ENCODE measurements around the gene MRPL42. TPM values are rescaled to one million over a fixed set of nuclear protein-coding genes. Genes with fewer than 3 reads are reported as not detected.
"Not testable (repeated sequence)": the region's sequence is repeated elsewhere in the genome, so short reads cannot be mapped to it uniquely, and the experiment has no call there.

MRPL42 gene
- polyA plus RNA-seq, 2 donors = 24.6 to 33.4 TPM

DNA sequence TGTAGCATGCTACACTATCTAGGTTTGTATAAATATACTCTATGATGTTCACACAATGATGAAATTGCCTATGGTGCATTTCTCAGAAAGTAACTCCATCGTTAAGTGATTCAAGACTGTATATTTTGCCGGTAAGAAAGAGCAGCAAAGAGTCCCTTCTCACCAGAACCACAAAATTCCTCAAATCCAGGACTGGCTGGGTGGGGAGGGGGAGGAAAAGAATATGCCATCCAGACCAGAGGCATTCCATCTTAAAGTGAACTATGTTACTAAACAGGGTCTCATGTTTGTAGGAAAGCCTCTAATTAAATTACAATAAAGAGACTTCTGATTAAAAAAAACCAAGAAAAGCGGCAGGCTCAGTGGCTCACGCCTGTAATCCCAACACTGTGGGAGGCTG lies 37.0 kb upstream of the MRPL42 start:
- Histone ChIP-seq H3K36me3 (ENCODE audit: control insufficient read depth in 2 of 2, insufficient read depth in 2 of 2, low read length in 1 of 2) (no peaks in the 10 kb centered on the region), H3K4me3 (ENCODE audit: low read depth in 1 of 2, low read length in 2 of 2) (no peak overlapping the region), H3K9me3 (ENCODE audit: control insufficient read depth in 2 of 2, insufficient read depth in 1 of 2, low read depth in 1 of 2, low read length in 1 of 2) (no peaks in the 10 kb centered on the region), H3K4me1 (ENCODE audit: control insufficient read depth in 2 of 2, insufficient read depth in 2 of 2, low read length in 1 of 2) (peaks cover 2 to 4% of the 10 kb centered on the region in 2 donors), H3K27me3 (ENCODE audit: control insufficient read depth in 1 of 2, insufficient read depth in 2 of 2, low read length in 2 of 2) (no peaks in the 10 kb centered on the region), H3K27ac (ENCODE audit: low read depth in 2 of 2, low read length in 1 of 2) (no peak overlapping the region)
- WGBS, 2 donors = 80 to 86% methylated on average over 4 of the region's 4 CpGs

DNA sequence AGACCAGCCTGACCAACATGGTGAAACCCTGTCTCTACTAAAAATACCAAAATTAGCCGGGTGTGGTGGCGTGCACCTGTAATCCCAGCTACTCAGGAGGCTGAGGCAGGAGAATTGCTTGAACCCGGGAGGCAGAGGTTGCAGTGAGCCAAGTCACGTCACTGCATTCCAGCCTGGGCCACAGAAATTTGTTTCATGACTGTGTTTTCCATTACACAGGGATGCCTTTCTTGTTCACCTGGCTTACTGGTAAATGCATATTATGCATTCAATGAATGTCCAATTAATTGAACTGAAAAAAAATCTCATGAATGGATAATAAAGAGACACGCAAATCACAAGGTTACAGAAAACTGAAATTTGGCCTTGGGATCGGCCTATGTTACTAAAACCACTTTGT lies 35.3 kb upstream of the MRPL42 start:
- not testable (repeated sequence) for H3K4me1 ChIP-seq (ENCODE audit: control insufficient read depth in 2 of 2, insufficient read depth in 2 of 2, low read length in 1 of 2); H3K9me3 ChIP-seq (ENCODE audit: control insufficient read depth in 2 of 2, insufficient read depth in 1 of 2, low read depth in 1 of 2, low read length in 1 of 2); H3K27ac ChIP-seq (ENCODE audit: low read depth in 2 of 2, low read length in 1 of 2); H3K4me3 ChIP-seq (ENCODE audit: low read depth in 1 of 2, low read length in 2 of 2); H3K36me3 ChIP-seq (ENCODE audit: control insufficient read depth in 2 of 2, insufficient read depth in 2 of 2, low read length in 1 of 2); H3K27me3 ChIP-seq (ENCODE audit: control insufficient read depth in 1 of 2, insufficient read depth in 2 of 2, low read length in 2 of 2)
- WGBS, 2 donors = 87 to 89% methylated on average over 6 of the region's 6 CpGs

DNA sequence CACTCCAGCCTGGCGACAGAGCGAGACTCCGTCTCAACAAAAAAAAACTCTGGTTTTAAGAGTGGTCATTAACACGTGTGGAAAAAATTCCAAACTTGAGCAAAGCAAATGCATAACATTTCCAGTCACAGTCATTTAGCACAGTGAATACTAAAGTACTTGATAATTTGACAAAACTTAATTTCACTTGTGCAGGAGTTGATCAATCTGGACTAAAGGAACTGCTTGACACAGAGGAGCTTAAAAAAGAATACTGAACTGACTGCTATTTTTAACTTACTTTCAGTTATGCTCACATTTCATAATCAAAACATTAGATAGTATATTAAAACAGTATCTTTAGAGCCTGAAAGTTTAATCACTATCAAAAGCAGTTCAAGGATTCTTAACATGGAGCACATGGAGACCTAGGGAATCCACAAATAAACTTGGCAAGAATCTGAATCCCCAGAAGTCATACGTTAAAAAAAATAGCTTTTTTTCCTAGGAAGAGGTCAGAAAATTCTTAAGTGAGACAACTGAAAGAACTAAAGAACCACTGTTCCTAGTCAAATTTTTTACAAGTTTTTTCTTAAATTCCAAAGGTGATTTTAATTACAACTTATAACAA lies 33.0 kb upstream of the MRPL42 start:
- Histone ChIP-seq H3K4me3 (ENCODE audit: low read depth in 1 of 2, low read length in 2 of 2) (no peak overlapping the region), H3K27me3 (ENCODE audit: control insufficient read depth in 1 of 2, insufficient read depth in 2 of 2, low read length in 2 of 2) (no peaks in the 10 kb centered on the region), H3K9me3 (ENCODE audit: control insufficient read depth in 2 of 2, insufficient read depth in 1 of 2, low read depth in 1 of 2, low read length in 1 of 2) (no peaks in the 10 kb centered on the region), H3K27ac (ENCODE audit: low read depth in 2 of 2, low read length in 1 of 2) (no peak overlapping the region), H3K36me3 (ENCODE audit: control insufficient read depth in 2 of 2, insufficient read depth in 2 of 2, low read length in 1 of 2) (no peaks in the 10 kb centered on the region), H3K4me1 (ENCODE audit: control insufficient read depth in 2 of 2, insufficient read depth in 2 of 2, low read length in 1 of 2) (peaks cover 4 to 5% of the 10 kb centered on the region in 2 donors)
- 62 to 63% methylated on average over 5 of the region's 5 CpGs for WGBS, 2 donors

DNA sequence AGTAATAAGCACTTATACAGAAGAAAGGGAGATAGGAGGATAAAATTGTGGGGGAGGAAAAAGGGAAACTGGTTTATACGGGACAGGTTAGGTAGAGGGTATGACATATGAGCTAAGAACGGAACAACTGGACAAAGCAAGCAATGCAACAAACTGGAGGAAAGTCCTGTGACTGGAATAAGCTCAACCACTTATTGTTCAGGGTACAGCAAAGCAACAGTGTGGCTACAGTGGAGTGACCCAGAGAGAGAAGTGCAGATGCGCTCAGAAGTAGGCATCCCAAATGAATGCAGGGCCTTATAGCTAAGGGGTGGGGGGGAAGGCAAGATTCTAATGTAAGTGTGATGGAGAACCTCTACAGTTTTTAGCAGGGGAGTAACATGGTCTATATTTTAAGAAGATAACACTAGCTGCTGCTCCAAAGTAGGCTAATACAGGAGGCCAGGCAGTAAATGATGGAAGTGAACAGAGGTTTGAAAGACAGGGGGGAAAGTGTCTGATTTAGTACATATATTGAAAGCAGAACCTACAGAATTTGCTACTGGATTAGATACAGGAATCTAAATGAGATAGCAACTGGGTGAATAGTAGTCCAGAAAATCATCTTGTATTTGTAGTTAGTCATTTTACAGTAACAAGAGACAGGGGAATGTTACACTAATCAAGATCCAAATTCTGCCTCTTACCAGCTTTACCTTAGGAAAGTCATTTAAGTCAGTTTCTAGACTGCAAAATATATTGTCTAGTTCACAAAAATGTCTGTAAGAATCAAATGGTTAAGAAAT lies 28.9 kb upstream of the MRPL42 start:
- no peak overlapping the region for H3K27ac ChIP-seq (ENCODE audit: low read depth in 2 of 2, low read length in 1 of 2)
- no peaks in the 10 kb centered on the region for H3K27me3 ChIP-seq (ENCODE audit: control insufficient read depth in 1 of 2, insufficient read depth in 2 of 2, low read length in 2 of 2)
- WGBS, 2 donors = 70 to 72% methylated on average over 3 of the region's 3 CpGs
- no peaks in the 10 kb centered on the region for H3K36me3 ChIP-seq (ENCODE audit: control insufficient read depth in 2 of 2, insufficient read depth in 2 of 2, low read length in 1 of 2)
- H3K4me1 ChIP-seq (ENCODE audit: control insufficient read depth in 2 of 2, insufficient read depth in 2 of 2, low read length in 1 of 2) = peaks cover 4 to 5% of the 10 kb centered on the region in 2 donors
- no peak overlapping the region for H3K4me3 ChIP-seq (ENCODE audit: low read depth in 1 of 2, low read length in 2 of 2)
- no peaks in the 10 kb centered on the region for H3K9me3 ChIP-seq (ENCODE audit: control insufficient read depth in 2 of 2, insufficient read depth in 1 of 2, low read depth in 1 of 2, low read length in 1 of 2)

DNA sequence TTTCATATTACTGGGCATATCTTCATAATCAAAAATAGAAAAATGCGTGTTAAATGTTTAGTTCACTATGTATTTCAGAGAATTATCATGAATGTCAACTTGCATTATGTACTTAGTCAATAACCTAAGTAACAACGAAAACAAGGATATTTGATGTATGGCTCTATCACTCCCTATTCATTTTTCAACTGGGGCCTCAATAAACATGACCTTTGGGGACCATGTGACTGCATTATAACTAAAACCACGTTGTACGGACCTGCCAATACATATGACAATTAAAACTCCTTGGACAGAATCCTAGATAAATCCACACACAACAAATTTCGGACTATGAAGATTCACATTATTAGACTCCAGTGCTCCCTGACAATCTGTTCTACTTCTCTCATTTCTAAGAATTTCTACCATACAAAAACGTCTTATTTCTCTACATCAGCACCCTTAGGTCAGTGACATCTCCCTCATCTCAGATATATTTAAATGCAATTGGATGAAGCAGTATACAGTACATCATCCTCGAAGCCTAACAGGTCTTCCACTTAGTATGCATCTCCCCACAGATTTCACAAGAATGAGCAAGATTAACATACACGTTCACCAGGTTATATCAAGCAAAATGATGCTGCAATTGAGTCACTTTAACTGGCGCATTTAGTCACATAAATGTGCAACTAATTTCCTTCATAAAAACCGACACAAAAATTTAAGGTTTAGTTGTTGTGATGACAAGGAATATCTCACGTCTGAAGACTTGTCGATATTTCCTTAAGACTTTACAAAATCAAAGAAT lies 27.1 kb upstream of the MRPL42 start:
- H3K4me1 ChIP-seq (ENCODE audit: control insufficient read depth in 2 of 2, insufficient read depth in 2 of 2, low read length in 1 of 2) = peaks cover 0 to 8% of the 10 kb centered on the region in 2 donors
- 14 to 15% methylated on average over 12 of the region's 12 CpGs for WGBS, 2 donors
- peak overlapping the region in 1 of 2 donors; percentile 80 for H3K4me3 ChIP-seq (ENCODE audit: low read depth in 1 of 2, low read length in 2 of 2)

DNA sequence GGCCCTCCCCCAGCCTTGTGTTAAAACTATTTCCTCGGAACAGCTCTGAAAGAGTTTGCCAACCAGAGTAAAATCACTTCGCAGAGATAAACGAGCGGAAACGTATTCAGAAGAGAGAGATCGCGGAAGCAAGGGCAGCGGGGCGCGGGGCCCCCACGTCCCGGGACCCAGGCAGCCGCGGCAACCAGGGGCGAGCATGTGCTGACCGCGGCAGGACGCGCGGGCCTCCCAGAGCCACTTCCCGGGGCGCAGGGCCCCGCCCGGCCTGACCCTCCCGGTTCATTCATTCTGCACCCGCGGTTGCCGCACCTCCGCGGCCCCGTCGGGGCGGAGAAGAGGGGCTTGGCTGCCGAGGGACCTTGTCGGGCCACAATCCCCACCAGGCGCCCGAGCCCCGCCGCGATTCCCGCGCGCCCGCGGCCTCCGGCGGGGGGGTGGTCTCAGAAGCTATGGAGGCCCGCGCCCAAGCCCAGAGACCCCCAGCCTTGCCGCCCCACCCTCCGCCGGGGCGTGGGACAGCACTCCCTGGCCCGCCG lies 26.2 kb upstream of the MRPL42 start:
- H3K36me3 ChIP-seq (ENCODE audit: control insufficient read depth in 2 of 2, insufficient read depth in 2 of 2, low read length in 1 of 2) = no peaks in the 10 kb centered on the region
- H3K27ac ChIP-seq (ENCODE audit: low read depth in 2 of 2, low read length in 1 of 2) = peak overlapping the region; percentile 93 to 98
- H3K4me1 ChIP-seq (ENCODE audit: control insufficient read depth in 2 of 2, insufficient read depth in 2 of 2, low read length in 1 of 2) = peaks cover 0 to 8% of the 10 kb centered on the region in 2 donors
- WGBS, 2 donors = 0% methylated on average over 36 to 55 of the region's 55 CpGs
- no peaks in the 10 kb centered on the region for H3K9me3 ChIP-seq (ENCODE audit: control insufficient read depth in 2 of 2, insufficient read depth in 1 of 2, low read depth in 1 of 2, low read length in 1 of 2)
- H3K4me3 ChIP-seq (ENCODE audit: low read depth in 1 of 2, low read length in 2 of 2) = peak overlapping the region; percentile 80 to 100
- H3K27me3 ChIP-seq (ENCODE audit: control insufficient read depth in 1 of 2, insufficient read depth in 2 of 2, low read length in 2 of 2) = no peaks in the 10 kb centered on the region

More for the DNA sequence above, 27.1 kb upstream of the MRPL42 start:
- Histone ChIP-seq H3K9me3 (ENCODE audit: control insufficient read depth in 2 of 2, insufficient read depth in 1 of 2, low read depth in 1 of 2, low read length in 1 of 2) (no peaks in the 10 kb centered on the region), H3K27ac (ENCODE audit: low read depth in 2 of 2, low read length in 1 of 2) (no peak overlapping the region), H3K27me3 (ENCODE audit: control insufficient read depth in 1 of 2, insufficient read depth in 2 of 2, low read length in 2 of 2) (no peaks in the 10 kb centered on the region), H3K36me3 (ENCODE audit: control insufficient read depth in 2 of 2, insufficient read depth in 2 of 2, low read length in 1 of 2) (no peaks in the 10 kb centered on the region)

DNA sequence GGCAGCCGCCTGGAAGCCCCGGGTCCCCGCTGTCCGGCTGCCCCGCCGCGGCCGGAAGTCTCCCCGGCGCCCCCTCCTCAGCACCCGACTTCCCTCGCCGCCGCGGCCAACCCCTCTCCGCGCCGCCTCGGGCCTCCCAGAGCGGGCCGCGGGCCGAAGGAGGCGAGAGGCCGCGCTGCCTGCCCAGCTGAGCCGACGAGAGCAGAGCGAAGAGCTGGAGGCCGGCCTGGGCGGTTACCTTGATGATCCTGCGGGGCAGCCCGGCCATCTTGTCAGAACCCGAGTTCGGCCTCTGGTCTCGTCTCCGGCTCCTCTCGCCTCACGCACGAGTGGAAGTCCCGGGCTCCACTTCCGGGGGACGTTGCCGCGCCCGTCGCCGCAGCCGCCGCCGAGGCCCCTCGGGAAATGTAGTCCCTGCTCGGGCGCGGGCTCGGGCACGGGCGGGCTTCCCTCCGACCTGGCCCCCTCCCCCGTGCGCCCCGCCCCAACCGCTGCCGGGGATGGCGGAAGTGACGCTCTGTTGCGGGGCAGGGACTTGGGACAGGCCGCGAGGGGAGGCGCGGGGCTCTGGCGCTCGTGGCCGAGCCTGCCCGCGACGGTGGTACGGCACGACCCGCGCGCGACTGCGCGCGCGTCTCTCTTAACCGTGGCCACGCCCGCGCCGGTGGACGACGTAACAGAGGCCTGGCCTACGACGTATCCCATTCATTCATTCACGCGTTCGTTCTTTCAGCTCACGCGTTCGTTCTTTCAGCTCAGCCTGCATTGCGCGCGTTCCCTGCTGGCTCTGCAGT lies 25.5 kb upstream of the MRPL42 start, which contains the start of gene UBE2N:
Gene UBE2N (minus strand): TSS at position 331 of the 794 bp plus-strand sequence. CDS start 63 bp downstream, at position 268.
- 0 to 1% methylated on average over 88 to 105 of the region's 105 CpGs for WGBS, 2 donors
- peaks cover 0 to 8% of the 10 kb centered on the region in 2 donors for H3K4me1 ChIP-seq (ENCODE audit: control insufficient read depth in 2 of 2, insufficient read depth in 2 of 2, low read length in 1 of 2)
- H3K4me3 ChIP-seq (ENCODE audit: low read depth in 1 of 2, low read length in 2 of 2) = peak within 1 kb of the TSS; percentile 80 to 100

DNA sequence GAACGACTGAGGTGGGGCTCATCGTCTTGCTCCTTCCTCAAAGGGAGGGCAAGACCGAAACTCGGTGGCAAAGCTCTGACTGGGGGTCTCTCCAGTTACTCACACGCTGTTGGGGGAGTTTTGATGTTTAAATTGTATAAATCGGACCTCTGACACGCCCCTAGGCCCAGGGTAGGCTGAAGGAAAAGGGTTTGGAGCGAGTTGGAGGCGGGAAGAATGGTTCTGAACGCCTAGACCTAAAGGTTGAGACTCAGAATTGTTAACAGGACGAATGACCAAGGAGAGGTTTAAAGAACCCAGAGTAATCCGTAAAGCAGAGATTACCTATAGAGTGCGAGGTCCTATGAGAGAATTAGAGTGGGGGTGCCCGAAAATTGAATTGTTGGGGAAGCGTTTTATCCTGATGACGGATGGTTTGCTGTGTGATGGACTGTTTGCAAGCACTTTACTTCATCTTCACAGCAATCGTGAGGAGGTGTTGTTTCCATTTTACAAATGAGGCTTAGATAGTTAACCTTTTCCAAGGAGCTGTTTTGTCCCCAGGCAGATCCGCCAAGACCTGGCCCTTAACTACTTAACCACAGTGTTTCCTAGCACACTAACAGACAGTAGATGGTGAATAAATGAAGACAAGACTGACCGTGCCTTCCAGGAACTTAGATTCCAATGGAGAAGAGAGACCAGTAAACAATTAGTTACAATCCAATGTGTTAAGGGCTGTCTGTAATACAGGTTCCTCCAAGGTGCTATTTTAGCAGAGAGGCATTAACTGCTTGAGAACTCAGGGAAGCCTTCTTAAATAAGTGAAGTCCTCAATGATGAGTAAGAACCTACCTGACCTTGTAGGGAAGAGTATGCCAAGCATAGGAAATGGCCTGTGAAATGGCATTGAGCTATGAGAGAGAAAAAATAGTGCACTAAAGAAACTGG lies 24.6 kb upstream of the MRPL42 start:
- 5 to 6% methylated on average over 19 of the region's 19 CpGs for WGBS, 2 donors
- peaks cover 0 to 8% of the 10 kb centered on the region in 2 donors for H3K4me1 ChIP-seq (ENCODE audit: control insufficient read depth in 2 of 2, insufficient read depth in 2 of 2, low read length in 1 of 2)
- no peaks in the 10 kb centered on the region for H3K9me3 ChIP-seq (ENCODE audit: control insufficient read depth in 2 of 2, insufficient read depth in 1 of 2, low read depth in 1 of 2, low read length in 1 of 2)
- H3K36me3 ChIP-seq (ENCODE audit: control insufficient read depth in 2 of 2, insufficient read depth in 2 of 2, low read length in 1 of 2) = no peaks in the 10 kb centered on the region
- H3K4me3 ChIP-seq (ENCODE audit: low read depth in 1 of 2, low read length in 2 of 2) = peak overlapping the region; percentile 80 to 100
- H3K27me3 ChIP-seq (ENCODE audit: control insufficient read depth in 1 of 2, insufficient read depth in 2 of 2, low read length in 2 of 2) = no peaks in the 10 kb centered on the region
- H3K27ac ChIP-seq (ENCODE audit: low read depth in 2 of 2, low read length in 1 of 2) = peak overlapping the region; percentile 93 to 98

More for the DNA sequence above, 25.5 kb upstream of the MRPL42 start, which contains the start of gene UBE2N:
- Histone ChIP-seq H3K9me3 (ENCODE audit: control insufficient read depth in 2 of 2, insufficient read depth in 1 of 2, low read depth in 1 of 2, low read length in 1 of 2) (no peaks in the 10 kb centered on the region), H3K27ac (ENCODE audit: low read depth in 2 of 2, low read length in 1 of 2) (peak within 1 kb of the TSS; percentile 93 to 98), H3K36me3 (ENCODE audit: control insufficient read depth in 2 of 2, insufficient read depth in 2 of 2, low read length in 1 of 2) (no peaks in the 10 kb centered on the region), H3K27me3 (ENCODE audit: control insufficient read depth in 1 of 2, insufficient read depth in 2 of 2, low read length in 2 of 2) (no peaks in the 10 kb centered on the region)

Measured in esophagus (tissue), 2 donors.